ENCODE results near the gene CHRM4.

The CHRM4 gene

GRCh38 chr11:46346886-46347636, 44.5 kb downstream of the CHRM4 start, which contains the start of gene DGKZ:
TSS of gene DGKZ (plus strand) at chr11:46347463. CDS start at chr11:46347660, 197 bp downstream.
- DNase-seq = peak; percentile 84

DNA sequence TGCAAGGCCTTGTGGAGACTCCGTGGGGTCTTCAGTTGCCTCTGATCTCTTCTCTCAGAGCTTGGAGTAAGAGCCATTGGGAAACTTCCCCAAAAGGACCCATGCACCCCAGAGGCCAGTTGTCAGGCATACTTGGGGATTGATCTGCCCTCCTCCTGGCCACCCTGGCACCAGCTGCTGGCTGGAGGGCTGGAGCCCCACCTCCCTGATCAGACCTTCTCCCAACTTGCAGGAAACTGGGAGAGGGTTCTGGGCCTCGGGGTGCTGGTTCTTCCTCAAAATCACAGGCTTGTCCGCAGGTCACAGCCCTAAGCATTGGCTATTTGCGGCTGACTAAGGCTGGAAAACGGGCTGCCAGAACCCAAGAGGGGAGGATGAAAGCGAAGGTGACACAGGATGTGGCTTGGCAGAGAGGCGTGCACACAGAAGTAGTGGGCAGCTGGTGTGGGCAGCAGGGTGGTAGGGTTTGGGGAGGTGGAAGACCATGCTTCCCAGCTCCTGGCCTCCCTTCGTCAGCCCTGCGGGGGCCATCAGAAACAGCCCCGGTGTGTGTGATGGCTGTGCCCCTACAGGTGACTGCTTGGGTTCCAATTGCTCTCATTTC, 45.6 kb downstream of the CHRM4 start:
- no peak for DNase-seq

DNA sequence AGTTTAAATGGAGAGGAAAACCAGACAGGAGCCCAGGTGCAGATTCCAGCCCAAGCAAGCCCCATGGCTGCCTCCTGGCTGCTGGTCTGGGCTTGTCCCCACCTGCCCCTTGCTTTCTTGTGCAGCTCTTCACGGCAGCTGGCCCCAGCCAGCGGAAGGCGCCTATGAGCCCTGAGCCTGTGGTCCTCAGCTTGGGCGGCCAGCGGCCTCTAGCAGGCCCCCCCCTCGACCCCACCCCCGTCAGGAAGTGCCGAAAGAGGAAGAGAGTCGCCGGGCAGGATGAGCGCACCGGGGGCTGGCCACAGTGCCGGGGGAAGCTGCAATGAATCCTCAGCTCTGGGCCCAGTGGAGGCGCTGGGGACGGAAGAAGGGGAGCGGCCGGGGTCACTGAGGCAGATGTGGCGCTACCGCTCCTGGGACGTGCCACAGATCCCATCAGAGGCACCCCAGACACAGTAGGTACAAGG, 46.4 kb downstream of the CHRM4 start:
- no peak for DNase-seq

- no peak for DNase-seq
Observed at GRCh38 chr11:46343520-46343919, 48.1 kb downstream of the CHRM4 start.

DNA sequence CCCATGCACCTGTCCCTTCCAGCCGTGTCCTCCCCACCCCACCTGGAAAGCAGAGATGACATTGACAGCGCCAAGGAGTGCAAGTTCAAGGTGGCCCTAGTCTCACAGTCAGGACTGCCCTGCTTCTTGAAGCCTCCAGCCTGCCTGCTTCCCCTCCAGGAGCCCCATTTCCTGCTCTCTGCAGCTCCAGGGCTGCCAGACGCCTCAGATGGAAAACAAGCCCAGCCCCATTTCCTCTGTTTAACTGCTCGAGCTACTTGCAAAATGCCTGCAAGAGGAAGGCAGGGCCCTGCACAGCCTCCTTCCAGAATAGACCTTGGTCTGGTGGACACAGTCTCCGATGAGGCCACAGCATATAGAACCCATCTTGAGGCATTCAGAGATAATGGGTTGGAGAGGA, 49.3 kb downstream of the CHRM4 start:
- DNase-seq = no peak

- no peak for DNase-seq
Observed at GRCh38 chr11:46341454-46341853, 50.1 kb downstream of the CHRM4 start.

DNA sequence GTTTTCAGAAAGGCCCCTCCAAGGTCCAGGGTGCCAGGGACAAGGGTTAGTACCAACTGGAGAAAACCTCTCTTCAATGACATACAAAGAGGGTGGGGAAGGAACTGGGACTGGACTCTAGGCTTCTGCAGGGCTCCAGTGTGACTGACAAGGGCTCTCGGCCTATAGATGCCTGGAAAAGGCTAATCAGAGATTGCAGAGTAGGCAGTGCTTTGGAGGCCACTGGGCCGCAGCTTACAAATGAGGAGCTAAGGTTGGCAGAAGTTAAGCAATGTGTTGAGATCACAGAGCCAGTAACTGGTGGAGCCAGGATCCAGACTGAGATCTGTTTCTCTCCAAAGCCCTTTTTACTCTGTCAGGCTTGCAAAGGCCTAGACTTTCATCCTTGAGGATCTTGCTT, 51.8 kb downstream of the CHRM4 start:
- no peak for DNase-seq

GRCh38 chr11:46338988-46339666, 52.4 kb downstream of the CHRM4 start:
- peak; percentile 72 for DNase-seq

GRCh38 chr11:46338636-46338987, 53.0 kb downstream of the CHRM4 start:
- DNase-seq = no peak

DNA sequence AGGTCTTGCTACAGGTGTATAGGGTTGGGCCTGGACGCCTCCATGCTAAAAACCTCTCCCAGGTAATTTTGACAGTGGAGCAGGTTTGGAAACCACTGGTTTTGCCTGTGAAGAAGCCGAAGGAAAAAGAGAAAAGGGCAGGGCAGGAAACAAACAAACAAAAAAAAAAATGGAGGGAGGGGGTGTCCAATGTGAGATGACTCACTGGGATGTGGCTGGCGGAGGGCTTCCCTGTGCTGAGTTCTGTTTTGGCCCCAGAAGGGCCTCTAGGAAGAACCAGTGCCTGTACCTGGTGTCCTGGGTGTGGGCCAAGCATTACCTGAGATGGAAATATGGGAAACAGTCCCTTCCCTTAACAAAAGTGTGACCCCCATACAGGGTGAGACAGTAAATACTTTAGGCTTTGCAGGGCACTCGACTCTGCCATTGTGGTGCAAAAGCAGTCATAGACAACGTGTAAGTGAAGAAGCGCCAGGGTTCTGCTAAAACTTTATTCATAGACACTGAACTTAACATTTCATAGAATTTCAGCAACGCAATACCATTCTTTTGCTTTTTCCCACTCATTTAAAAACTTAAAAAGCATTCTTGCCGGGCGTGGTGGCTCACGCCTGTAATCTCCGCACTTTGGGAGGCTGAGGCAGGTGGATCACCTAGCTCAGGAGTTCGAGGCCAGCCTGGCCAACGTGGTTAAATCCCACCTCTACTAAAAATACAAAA, 53.8 kb downstream of the CHRM4 start:
- no peak for DNase-seq

DNA sequence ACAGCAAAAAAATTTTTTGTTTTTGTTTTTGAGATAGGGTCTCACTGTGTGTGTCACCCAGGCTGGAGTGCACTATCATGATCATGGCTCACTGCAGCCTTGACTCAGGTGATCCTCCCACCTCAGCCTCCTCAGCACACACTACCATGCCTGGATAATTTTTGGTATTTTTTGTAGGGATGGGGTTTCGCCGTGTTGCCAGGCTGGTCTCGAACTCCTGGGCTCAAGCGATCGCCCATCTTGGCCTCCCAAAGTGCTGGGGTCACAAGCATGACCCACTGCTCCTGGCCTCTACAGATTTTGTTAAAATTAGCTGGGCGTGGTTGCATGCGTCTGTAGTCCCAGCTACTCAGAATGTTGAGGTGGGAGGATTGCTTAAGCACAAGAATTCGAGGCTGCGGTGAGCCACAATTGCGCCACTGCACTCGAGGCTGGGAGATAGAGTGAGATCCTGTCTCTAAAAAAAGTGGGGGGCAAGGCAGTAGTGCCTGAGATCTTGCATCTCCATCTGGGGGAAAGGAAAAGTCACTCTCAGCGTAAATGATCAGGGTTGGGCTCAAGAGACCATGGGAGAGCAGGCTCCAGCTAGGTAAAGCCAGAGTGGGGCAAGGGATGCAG, 54.9 kb downstream of the CHRM4 start:
- DNase-seq = no peak

DNA sequence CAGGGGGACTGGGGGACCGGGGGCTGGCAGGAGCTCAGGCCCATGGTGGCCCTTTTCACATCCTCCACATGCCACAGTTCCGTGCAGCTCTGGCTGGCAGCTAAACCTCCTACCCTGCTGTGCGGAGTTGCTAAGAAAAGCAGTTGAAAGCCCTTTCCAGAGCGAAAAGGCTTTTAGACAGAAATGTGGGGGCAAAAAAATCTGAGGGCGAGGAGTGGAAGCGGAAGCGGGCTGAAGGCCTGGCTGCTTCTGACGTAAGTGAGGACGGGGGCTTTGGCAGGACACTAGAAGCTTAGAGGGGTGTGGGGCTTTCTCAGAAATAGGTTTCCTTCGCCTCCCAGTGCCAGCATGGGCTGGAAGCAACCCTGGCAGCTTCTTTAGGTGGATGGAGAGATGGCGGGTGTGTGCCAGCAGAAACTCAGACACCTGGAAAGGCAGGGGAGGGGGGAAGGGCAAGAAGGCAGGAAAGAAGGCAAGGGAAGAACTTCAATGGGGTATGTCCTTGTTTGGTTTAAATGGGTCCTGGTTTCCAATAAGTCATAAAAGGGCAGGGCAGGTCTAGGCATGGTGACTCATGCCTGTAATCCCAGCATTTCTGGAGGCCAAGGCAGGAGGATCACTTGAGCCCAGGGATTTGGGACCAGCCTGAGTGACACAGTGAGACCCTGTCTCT, 55.5 kb downstream of the CHRM4 start:
- DNase-seq = peak; percentile 36

GRCh38 chr11:46335271-46335670, 56.3 kb downstream of the CHRM4 start:
- DNase-seq = peak; percentile 13

DNA sequence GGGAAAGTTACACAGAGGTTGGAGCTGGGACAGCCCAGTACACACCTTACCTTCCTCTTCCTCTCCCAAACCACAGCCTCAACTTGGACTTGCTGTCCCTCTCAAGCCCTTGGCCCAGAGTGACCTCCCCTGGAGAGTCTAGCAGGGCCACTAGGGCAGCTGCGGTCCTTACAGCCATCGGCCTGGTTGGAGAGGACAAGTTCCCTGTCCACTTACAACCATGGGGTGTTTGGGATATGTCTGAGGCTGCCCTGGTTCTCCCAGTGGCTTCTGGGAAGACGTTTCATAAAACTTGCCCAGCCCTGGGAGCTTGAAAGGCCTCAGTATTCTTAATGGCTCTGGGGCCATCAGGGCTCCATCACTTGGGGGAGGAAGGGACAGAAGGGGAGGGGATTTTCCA, 57.4 kb downstream of the CHRM4 start:
- DNase-seq = no peak

All from NCI-H2227 treated with DMSO at 0.1 percent for 48 hours (cell line).